ES-I3 (cell line): ENCODE data around the gene MAG.

Experiments used
- H3K36me3 ChIP-seq: 2 replicates; pipeline ENCODE4 v1.6.1; 2013; ENCODE audit warnings: mild to moderate bottlenecking, low read length, control low read depth, moderate library complexity; ENCODE audit not compliant: insufficient read depth
- H3K4me1 ChIP-seq: 2 replicates; pipeline ENCODE4 v1.6.1; 2013; ENCODE audit warnings: mild to moderate bottlenecking, control low read depth, low read length; ENCODE audit not compliant: insufficient read depth
- H3K9ac ChIP-seq: 2 replicates; pipeline ENCODE4 v1.6.1; 2013; ENCODE audit warnings: low read depth, mild to moderate bottlenecking, low read length, moderate library complexity
- H3K9me3 ChIP-seq: 2 replicates; pipeline ENCODE4 v1.6.1; 2013; ENCODE audit warnings: mild to moderate bottlenecking, low read length, moderate library complexity; ENCODE audit not compliant: control insufficient read depth, insufficient read depth

The MAG gene, protein sequence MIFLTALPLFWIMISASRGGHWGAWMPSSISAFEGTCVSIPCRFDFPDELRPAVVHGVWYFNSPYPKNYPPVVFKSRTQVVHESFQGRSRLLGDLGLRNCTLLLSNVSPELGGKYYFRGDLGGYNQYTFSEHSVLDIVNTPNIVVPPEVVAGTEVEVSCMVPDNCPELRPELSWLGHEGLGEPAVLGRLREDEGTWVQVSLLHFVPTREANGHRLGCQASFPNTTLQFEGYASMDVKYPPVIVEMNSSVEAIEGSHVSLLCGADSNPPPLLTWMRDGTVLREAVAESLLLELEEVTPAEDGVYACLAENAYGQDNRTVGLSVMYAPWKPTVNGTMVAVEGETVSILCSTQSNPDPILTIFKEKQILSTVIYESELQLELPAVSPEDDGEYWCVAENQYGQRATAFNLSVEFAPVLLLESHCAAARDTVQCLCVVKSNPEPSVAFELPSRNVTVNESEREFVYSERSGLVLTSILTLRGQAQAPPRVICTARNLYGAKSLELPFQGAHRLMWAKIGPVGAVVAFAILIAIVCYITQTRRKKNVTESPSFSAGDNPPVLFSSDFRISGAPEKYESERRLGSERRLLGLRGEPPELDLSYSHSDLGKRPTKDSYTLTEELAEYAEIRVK

DNA sequence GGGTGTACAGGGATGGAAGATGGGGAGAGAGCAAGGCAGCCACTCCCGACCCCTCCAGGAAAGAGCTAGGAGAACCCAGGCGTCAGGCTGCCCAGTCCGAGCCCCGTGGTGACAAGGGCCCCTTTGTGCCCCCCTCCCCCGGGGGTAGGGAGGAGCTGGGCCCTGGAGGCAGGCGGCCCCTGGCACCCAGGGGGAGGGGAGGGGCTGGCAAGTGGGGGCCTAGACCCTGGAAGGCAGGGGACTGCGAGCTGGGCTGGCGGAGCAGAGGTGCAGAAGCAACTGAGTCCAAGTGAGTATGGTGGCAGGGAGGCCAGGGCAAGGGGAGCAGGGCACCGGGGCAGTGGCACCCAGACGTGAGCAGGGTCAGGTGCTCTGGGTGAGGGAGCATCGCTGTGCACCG, at the start of gene MAG:
Gene MAG, plus strand, starts transcription at position 246 of the 400 bp plus-strand sequence. CDS start 3,248 bp downstream, outside the sequence.
- Histone ChIP-seq H3K4me1 (peaks cover 10% of the 10 kb centered on the region; the same call in 1 of the 2 replicates), H3K9ac (no peak within 1 kb of the TSS), H3K9me3 (no peaks in the 10 kb centered on the region), H3K36me3 (no peaks in the 10 kb centered on the region)

DNA sequence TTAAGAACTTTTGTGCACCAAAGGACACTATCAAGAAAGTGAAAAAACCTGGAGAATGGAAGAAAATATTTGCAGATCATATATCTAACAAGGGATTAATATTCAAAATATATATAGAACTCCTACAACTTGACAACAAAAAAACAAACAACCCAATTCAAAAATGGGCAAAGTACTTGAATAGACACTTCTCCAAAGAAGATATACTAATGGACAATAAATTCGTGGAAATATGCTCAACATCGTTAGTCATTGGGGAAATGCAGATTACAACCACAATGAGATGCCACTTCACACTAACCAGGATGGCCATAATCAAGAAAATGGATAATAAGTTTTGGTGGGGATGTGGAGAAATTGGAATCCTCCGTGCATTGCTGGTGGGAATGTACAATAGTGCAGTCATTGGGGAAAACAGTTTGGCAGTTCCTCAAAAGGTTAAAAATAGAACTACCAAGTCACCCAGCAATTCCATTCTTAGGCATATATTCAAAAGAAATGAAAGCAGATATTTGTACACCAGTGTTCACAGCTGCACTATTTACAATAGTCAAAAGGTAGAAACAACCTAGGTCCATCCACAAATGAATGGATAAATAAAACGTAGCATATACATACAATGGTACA, 45.4 kb upstream of the MAG start:
- 0 out of 2 replicates have a peak, but pooled peaks cover 2% of the 10 kb centered on the region for H3K4me1 ChIP-seq
- peaks cover 3% of the 10 kb centered on the region; the same call in 1 of the 2 replicates for H3K9me3 ChIP-seq
- H3K36me3 ChIP-seq: peaks cover 7% of the 10 kb centered on the region; the same call in 1 of the 2 replicates
- no peak overlapping the region for H3K9ac ChIP-seq

DNA sequence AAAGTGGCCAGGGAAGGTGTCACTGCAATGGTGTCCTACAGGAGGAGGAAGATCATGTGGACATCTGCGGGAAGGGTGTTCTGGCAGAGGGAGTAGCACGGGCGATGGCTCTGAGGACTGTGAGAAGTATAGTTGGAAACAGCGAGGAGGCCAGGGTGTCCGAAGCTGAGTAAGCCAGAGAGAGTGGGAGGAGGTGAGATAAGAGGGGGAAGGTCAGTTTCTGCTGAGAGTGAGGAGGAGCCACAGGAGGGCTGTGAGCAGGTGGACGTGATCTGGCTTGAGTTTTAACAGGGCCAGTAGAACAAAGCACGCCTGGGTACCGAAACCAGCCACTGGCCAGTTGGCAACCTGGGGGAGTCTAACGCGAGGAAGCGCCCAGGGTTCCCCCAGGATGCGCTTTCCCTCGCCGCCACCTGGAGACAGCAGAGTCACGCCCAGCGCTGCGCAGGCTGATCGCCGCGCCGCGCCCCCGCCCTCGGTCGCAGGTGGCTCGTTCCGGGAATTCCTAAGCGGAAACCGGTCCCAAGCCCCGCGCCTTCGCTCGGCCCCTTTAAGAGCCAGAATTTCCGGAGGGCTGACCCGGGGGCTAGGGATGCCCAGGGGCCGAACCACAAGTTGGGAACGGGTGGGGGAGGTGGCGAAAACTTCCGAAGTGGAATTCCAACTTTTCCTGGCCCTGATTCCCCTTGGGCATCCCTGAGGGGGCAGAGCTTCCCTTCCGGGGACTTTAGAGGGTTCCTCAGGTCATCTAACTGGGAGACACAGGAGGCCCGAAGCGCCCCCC, 44.2 kb upstream of the MAG start:
- H3K4me1 ChIP-seq: 0 out of 2 replicates have a peak, but pooled peaks cover 2% of the 10 kb centered on the region
- H3K36me3 ChIP-seq: peaks cover 9% of the 10 kb centered on the region
- peak overlapping the region; percentile 89 for H3K9ac ChIP-seq
- peaks cover 3% of the 10 kb centered on the region; the same call in 1 of the 2 replicates for H3K9me3 ChIP-seq

DNA sequence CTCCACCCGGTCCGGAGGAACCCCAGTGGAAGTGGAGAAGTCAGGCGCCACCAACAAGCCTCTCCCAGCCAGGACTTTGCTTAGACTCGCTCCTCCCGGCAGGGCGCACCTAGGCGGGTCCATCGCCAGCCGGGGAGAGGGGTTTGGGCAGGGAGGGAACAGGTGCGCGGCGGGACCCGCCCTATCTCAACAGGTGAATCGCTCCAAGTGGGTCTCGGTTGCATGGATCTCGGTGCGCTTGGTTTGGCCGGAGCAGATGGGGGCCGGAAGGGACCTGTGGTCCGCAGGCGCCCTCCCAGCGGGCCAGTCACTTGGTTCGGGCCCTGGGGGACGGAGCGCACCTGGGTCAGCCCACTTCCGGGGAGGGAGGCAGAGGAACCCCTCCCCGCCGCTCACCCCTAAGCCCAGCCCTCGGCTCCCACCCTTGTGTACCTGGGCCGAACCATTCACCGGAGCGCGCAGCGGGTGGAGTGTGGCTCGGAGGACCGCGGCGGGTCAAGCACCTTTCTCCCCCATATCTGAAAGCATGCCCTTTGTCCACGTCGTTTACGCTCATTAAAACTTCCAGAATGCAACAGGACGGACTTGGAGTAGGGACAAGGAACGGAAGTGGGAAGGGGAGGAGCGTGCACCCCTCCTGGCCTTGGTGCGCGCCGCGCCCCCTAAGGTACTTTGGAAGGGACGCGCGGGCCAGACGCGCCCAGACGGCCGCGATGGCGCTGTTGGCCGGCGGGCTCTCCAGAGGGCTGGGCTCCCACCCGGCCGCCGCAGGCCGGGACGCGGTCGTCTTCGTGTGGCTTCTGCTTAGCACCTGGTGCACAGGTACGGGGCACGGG, 43.4 kb upstream of the MAG start, which contains the start of gene LSR:
Gene LSR, plus strand, starts transcription at position 693 of the 836 bp plus-strand sequence. Its CDS starts 21 bp downstream, at position 714.
- Histone ChIP-seq H3K9ac (peak within 1 kb of the TSS; percentile 89), H3K36me3 (peaks cover 9% of the 10 kb centered on the region), H3K9me3 (peaks cover 3% of the 10 kb centered on the region; the same call in 1 of the 2 replicates), H3K4me1 (0 out of 2 replicates have a peak, but pooled peaks cover 6% of the 10 kb centered on the region)

DNA sequence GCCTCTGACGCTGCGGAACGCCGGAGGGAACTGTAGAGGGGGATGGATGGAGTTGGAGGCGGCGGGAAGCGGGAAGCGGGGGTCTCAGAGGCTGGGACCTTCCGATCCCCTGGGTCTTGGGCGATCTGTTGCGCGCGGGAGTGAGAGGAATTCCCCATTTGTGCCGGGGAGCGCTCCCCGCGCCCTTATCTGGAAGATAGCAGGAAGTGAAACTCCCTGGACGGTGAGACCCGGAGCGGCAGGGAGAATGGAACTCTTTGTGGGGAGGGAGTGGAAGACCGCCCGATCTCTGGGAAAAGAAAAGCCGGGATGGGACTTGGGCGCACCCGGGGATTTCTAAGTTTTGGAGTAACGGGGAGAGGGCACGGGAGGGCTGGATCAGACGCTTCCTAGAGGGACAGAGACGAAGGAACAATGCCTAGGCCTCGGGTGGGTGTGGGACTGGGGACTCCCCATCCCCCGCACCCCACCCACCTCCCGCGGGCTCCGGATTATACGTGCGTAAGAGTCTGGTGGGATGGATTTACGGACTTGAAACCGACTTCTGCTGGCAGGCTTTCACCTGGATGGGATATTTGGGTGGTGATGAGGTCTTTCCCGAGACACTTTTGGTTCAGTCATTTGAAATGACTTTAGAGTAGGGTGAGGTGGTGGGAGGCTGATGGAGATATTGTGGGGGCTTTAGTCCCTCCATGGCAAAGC, 42.7 kb upstream of the MAG start:
- Histone ChIP-seq H3K36me3 (peaks cover 9% of the 10 kb centered on the region), H3K9ac (peak overlapping the region; percentile 89), H3K9me3 (peaks cover 3% of the 10 kb centered on the region; the same call in 1 of the 2 replicates), H3K4me1 (0 out of 2 replicates have a peak, but pooled peaks cover 6% of the 10 kb centered on the region)

DNA sequence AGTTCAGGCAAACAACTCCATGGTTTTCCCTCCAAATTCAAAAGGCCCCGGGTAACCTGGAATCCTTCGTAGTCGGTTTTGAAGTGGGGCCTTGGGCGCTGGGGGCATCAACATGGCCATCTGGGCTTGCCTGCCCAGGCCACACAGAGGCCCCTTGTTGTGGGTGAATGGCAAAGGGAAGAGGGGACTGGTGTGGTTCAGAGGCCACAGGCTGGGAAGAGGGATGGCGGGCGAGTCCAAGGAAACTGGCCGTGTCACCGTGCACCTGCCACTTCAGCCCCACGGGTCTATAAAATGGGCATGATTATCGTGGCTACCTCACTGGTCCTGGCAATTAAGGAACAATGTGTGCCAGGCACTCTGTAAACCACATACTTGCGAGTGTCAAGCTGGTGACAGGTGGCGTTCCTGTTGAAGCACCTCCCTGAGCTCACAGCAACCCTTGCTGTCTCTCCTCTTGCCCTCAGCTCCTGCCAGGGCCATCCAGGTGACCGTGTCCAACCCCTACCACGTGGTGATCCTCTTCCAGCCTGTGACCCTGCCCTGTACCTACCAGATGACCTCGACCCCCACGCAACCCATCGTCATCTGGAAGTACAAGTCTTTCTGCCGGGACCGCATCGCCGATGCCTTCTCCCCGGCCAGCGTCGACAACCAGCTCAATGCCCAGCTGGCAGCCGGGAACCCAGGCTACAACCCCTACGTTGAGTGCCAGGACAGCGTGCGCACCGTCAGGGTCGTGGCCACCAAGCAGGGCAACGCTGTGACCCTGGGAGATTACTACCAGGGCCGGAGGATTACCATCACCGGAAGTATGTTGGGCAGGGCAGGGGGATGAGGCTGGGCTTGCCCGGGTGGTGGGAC, 41.9 kb upstream of the MAG start:
- Histone ChIP-seq H3K4me1 (0 out of 2 replicates have a peak, but pooled peaks cover 6% of the 10 kb centered on the region), H3K9me3 (no peaks in the 10 kb centered on the region), H3K9ac (peak overlapping the region; percentile 89), H3K36me3 (peaks cover 13% of the 10 kb centered on the region)

DNA sequence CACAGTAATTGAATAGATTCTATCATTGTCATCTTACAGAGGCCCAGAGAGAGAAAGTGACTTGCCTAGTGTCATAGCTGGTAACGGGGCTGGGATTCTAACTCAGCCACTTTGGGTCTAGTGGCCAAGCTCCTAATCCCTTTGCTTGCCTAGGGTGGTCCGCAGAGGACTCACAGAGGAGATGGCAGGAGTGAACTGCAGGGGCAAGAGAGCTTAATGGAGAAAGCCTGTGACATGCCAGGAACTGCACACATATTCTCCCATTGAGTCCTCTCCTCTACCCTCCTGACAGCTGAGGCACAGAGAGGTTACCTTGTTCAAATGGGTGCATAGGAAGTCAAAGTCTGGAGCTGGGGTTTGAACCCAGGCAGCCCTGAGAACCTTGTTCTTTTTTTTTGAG, 40.5 kb upstream of the MAG start:
- Histone ChIP-seq H3K9me3 (no peaks in the 10 kb centered on the region), H3K9ac (no peak overlapping the region), H3K4me1 (0 out of 2 replicates have a peak, but pooled peaks cover 6% of the 10 kb centered on the region), H3K36me3 (peaks cover 20% of the 10 kb centered on the region)

DNA sequence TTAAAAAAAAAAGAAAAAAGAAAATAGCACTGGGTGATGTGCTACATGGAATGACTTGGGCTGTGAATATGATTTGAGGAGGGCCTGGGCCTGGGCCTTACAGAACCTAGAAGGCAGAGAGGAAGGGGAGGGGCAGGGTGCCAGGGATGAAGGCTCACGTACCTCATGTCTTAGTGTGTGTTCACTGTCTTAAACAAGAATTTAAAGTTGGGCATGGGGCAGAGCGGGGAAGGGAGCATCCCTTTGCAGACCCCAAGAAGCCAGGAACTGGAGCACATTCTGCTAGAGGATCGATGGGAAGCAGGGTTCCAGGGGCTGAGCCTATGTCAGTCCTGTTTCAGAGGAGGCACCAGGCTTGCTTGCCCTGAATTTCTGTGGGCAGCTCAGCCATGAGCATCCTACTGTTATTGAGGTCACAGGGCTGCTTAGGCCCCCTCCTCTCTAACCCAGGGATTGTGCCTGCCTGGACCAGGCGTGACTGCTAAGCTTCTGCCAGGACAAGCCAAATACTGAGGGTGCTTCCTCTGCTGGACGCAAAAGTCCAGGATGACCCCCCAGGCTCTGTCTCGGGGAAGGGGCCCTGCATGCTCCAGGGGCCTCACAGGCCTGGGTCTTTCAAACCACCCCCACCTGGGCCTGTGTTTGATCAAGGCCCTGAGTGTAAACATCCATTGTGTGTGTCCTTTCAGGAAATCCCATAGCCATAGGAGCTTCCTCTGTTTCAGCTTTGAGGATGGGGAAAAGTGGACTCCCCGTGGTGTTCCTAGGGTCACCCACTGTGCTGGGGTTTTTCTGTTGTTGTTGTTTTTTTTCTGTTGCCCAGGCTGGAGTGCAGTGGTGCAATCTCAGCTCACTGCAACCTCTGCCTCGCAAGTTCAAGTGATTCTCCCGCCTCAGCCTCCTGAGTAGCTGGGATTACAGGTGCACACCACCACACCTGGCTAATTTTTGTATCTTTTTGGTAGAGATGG, 38.4 kb upstream of the MAG start:
- H3K36me3 ChIP-seq: peaks cover 20% of the 10 kb centered on the region
- no peaks in the 10 kb centered on the region for H3K9me3 ChIP-seq
- 0 out of 2 replicates have a peak, but pooled peaks cover 4% of the 10 kb centered on the region for H3K4me1 ChIP-seq
- no peak overlapping the region for H3K9ac ChIP-seq

DNA sequence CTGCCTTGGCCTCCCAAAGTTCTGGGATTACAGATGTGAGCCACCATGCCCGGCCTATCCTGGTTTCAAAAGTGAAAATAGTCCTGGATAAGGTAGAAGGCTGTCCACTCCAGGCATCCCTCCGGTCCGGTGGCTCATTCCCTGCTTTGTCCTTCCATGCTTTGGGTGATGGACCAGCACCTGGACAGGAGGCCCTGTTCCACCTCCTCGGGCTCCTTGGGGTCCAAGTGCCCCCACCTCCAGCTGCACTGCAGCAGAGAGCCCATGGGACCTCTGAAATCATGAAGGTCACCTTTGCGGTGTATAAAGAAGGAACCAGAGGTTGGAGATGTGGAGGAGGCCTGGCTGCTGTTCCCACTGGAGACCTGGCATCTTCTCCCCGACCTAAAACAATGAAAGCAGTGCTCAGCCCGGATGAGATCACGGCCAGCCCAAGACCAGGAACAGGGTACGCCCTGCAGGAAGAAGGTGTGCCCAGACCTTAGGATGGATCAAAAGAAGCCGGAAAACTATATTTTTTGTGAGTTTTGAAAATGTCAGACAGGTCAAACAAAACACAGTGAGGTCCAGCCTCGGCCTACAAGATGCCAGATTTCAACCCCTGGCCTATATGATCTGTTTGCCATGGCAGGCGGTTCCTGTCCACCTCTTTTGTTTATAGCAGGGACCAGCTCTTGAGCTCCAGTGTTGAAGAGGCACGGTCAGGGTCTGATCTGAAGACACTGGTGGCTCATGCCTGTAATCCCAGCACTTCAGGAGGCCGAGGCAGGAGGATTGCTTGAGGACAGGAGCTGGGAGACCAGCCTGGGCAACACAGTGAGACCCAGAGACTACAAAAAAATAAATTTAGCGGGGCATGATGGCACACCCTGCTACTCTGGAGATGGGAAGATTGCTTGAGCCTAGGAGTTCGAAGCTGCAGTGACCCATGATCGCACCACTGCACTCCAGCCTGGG, 37.3 kb upstream of the MAG start:
- Histone ChIP-seq H3K9ac (no peak overlapping the region), H3K4me1 (0 out of 2 replicates have a peak, but pooled peaks cover 4% of the 10 kb centered on the region), H3K9me3 (no peaks in the 10 kb centered on the region), H3K36me3 (peaks cover 23% of the 10 kb centered on the region)

DNA sequence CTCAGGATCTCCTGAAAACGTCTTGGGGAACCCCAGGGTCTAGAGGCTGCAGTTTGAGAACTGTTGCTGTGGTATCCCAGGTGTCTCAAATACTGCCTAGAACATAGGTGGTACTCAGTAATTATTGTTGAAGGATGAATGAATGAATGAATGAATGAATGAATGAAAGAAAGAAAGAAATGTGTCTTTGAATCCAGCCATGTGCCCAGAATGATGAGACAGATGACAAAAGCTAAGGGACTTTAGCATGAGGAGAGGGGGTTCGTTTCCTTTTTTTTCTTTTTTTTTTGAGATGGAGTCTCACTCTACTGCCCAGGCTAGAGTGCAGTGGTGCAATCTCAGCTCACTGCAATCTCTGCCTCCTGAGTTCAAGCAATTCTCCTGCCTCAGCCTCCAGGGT, 35.4 kb upstream of the MAG start:
- Histone ChIP-seq H3K9me3 (no peaks in the 10 kb centered on the region), H3K36me3 (peaks cover 26% of the 10 kb centered on the region), H3K9ac (no peak overlapping the region), H3K4me1 (0 out of 2 replicates have a peak, but pooled peaks cover 4% of the 10 kb centered on the region)
